HEK293 (cell line): ENCODE measurements around the gene ACADSB.

Experiments
- AEBP2 ChIP-seq: fragments of 450-650 bp; formaldehyde crosslinking; IDR thresholded peaks from 2 replicates; pipeline ENCODE4 v1.5.1; 2016; ENCODE audit warnings: missing biosample characterization, missing genetic modification characterization, borderline replicate concordance
- BCL6B ChIP-seq: fragments of 450-650 bp; formaldehyde crosslinking; IDR thresholded peaks from 2 replicates; pipeline ENCODE4 v1.5.1; 2017; ENCODE audit warnings: missing biosample characterization, missing genetic modification characterization
- ELK4 ChIP-seq: IDR thresholded peaks from 2 replicates; pipeline ENCODE4 v1.6.1; 2011; ENCODE audit warnings: mild to moderate bottlenecking, low read depth, low read length, borderline replicate concordance
- KLF16 ChIP-seq: fragments of 450-650 bp; formaldehyde crosslinking; IDR thresholded peaks from 2 replicates; pipeline ENCODE4 v1.5.1; 2017; ENCODE audit warnings: missing biosample characterization, missing genetic modification characterization
- KLF9 ChIP-seq: fragments of 450-650 bp; formaldehyde crosslinking; IDR thresholded peaks from 2 replicates; pipeline ENCODE4 v1.5.1; 2016; ENCODE audit warnings: missing biosample characterization, missing genetic modification characterization, low read depth
- MZF1 ChIP-seq: fragments of 450-650 bp; formaldehyde crosslinking; IDR thresholded peaks from 2 replicates; pipeline ENCODE4 v1.5.1; 2017; ENCODE audit warnings: missing biosample characterization, missing genetic modification characterization, borderline replicate concordance
- PRDM1 ChIP-seq: fragments of 450-650 bp; formaldehyde crosslinking; IDR thresholded peaks from 2 replicates; pipeline ENCODE4; 2016; ENCODE audit warnings: missing biosample characterization, missing genetic modification characterization
- SCRT1 ChIP-seq: fragments of 450-650 bp; formaldehyde crosslinking; IDR thresholded peaks from 2 replicates; pipeline ENCODE4 v1.5.1; 2016; ENCODE audit warnings: missing biosample characterization, missing genetic modification characterization, borderline replicate concordance
- TSHZ1 ChIP-seq: fragments of 450-650 bp; formaldehyde crosslinking; IDR thresholded peaks from 2 replicates; pipeline ENCODE4 v1.5.1; 2016; ENCODE audit warnings: missing biosample characterization, missing genetic modification characterization, borderline replicate concordance
- ZBTB1 ChIP-seq: fragments of 450-650 bp; formaldehyde crosslinking; IDR thresholded peaks from 2 replicates; pipeline ENCODE4 v1.5.1; 2016; ENCODE audit warnings: missing biosample characterization, missing genetic modification characterization
- ZFP37 ChIP-seq: fragments of 450-650 bp; formaldehyde crosslinking; IDR thresholded peaks from 2 replicates; pipeline ENCODE4 v1.5.1; 2016; ENCODE audit warnings: missing biosample characterization, missing genetic modification characterization
- ZIC2 ChIP-seq: fragments of 450-650 bp; formaldehyde crosslinking; IDR thresholded peaks from 2 replicates; pipeline ENCODE4 v1.5.1; 2016; ENCODE audit warnings: missing biosample characterization, missing genetic modification characterization
- ZNF114 ChIP-seq: fragments of 450-650 bp; formaldehyde crosslinking; IDR thresholded peaks from 2 replicates; pipeline ENCODE4 v1.5.0; 2017; ENCODE audit warnings: missing biosample characterization, missing genetic modification characterization
- ZNF121 ChIP-seq: fragments of 450-650 bp; formaldehyde crosslinking; IDR thresholded peaks from 2 replicates; pipeline ENCODE4 v1.5.1; 2016; ENCODE audit warnings: missing biosample characterization, missing genetic modification characterization
- ZNF138 ChIP-seq: fragments of 450-650 bp; formaldehyde crosslinking; IDR thresholded peaks from 2 replicates; pipeline ENCODE4 v1.5.1; 2016; ENCODE audit warnings: missing biosample characterization, missing genetic modification characterization, borderline replicate concordance
- ZNF146 ChIP-seq: fragments of 450-650 bp; formaldehyde crosslinking; IDR thresholded peaks from 2 replicates; pipeline ENCODE4 v1.5.1; 2016; ENCODE audit warnings: missing biosample characterization, missing genetic modification characterization
- ZNF148 ChIP-seq: fragments of 450-650 bp; formaldehyde crosslinking; IDR thresholded peaks from 2 replicates; pipeline ENCODE4 v1.5.0; 2017; ENCODE audit warnings: missing biosample characterization, missing genetic modification characterization, borderline replicate concordance
- ZNF175 ChIP-seq: fragments of 450-650 bp; formaldehyde crosslinking; IDR thresholded peaks from 2 replicates; pipeline ENCODE4 v1.5.1; 2016; ENCODE audit warnings: missing biosample characterization, missing genetic modification characterization
- ZNF19 ChIP-seq: fragments of 450-650 bp; formaldehyde crosslinking; IDR thresholded peaks from 2 replicates; pipeline ENCODE4; 2016; ENCODE audit warnings: missing biosample characterization, missing genetic modification characterization, low read depth
- ZNF2 ChIP-seq: fragments of 450-650 bp; formaldehyde crosslinking; IDR thresholded peaks from 2 replicates; pipeline ENCODE4 v1.5.1; 2016; ENCODE audit warnings: missing biosample characterization, missing genetic modification characterization
- ZNF214 ChIP-seq: fragments of 450-650 bp; formaldehyde crosslinking; IDR thresholded peaks from 2 replicates; pipeline ENCODE4 v1.5.1; 2017; ENCODE audit warnings: missing biosample characterization, mild to moderate bottlenecking, missing genetic modification characterization, borderline replicate concordance
- ZNF366 ChIP-seq: fragments of 450-650 bp; formaldehyde crosslinking; conservative IDR thresholded peaks from 2 replicates; pipeline ENCODE4 v1.5.1; 2016; ENCODE audit warnings: missing biosample characterization, missing genetic modification characterization
- ZNF514 ChIP-seq: fragments of 450-650 bp; formaldehyde crosslinking; IDR thresholded peaks from 2 replicates; pipeline ENCODE4 v1.5.1; 2016; ENCODE audit warnings: missing biosample characterization, missing genetic modification characterization
- ZNF558 ChIP-seq: fragments of 450-650 bp; formaldehyde crosslinking; IDR thresholded peaks from 2 replicates; pipeline ENCODE4 v1.5.1; 2016; ENCODE audit warnings: missing biosample characterization, missing genetic modification characterization
- ZNF621 ChIP-seq: fragments of 450-650 bp; formaldehyde crosslinking; IDR thresholded peaks from 2 replicates; pipeline ENCODE4 v1.5.1; 2017; ENCODE audit warnings: missing biosample characterization, missing genetic modification characterization
- ZNF645 ChIP-seq: fragments of 450-650 bp; formaldehyde crosslinking; IDR thresholded peaks from 2 replicates; pipeline ENCODE4; 2016; ENCODE audit warnings: missing biosample characterization, missing genetic modification characterization
- ZNF677 ChIP-seq: fragments of 450-650 bp; IDR thresholded peaks from 2 replicates; pipeline ENCODE4 v1.5.0; 2018; ENCODE audit warnings: missing biosample characterization, mild to moderate bottlenecking, missing genetic modification characterization, moderate library complexity
- ZNF785 ChIP-seq: fragments of 450-650 bp; formaldehyde crosslinking; IDR thresholded peaks from 2 replicates; pipeline ENCODE4 v1.5.1; 2016; ENCODE audit warnings: missing biosample characterization, missing genetic modification characterization
- ZNF843 ChIP-seq: fragments of 450-650 bp; formaldehyde crosslinking; IDR thresholded peaks from 2 replicates; pipeline ENCODE4 v1.5.1; 2016; ENCODE audit warnings: missing biosample characterization, missing genetic modification characterization

ACADSB gene

GRCh38 chr10:122980209-122981065 lies 28.4 kb upstream of the ACADSB start, which contains the start of gene PSTK (continued):
- TF ChIP-seq ZNF148 (no peak), ZNF677 (0 out of 2 replicates have a peak, but pooled peaks have one; percentile 28), BCL6B (tag by site-specific recombination) (no peak), ZNF558 (no peak), ZNF785 (tag by site-specific recombination) (no peak), KLF9 (tag by site-specific recombination) (peak; percentile 70), ZNF2 (tag by site-specific recombination) (peak; percentile 84), TSHZ1 (peak; percentile 32; the same call in 1 of the 2 replicates), ZNF19 (no peak), ZIC2 (tag by site-specific recombination) (peak; percentile 49; the same call in 1 of the 2 replicates), ZNF843 (tag by site-specific recombination) (peak; percentile 64; the same call in 1 of the 2 replicates), ELK4 (no peak), PRDM1 (tag by site-specific recombination) (no peak), ZNF514 (tag by site-specific recombination) (no peak), AEBP2 (tag by site-specific recombination) (no peak), ZBTB1 (tag by site-specific recombination) (no peak), ZNF645 (tag by site-specific recombination) (no peak), ZFP37 (peak; percentile 97), ZNF114 (no peak), ZNF138 (tag by site-specific recombination) (no peak), ZNF121 (tag by site-specific recombination) (no peak), SCRT1 (tag by site-specific recombination) (no peak), ZNF621 (no peak), ZNF366 (tag by site-specific recombination) (0 out of 2 replicates have a peak, but pooled peaks have one; percentile 22), MZF1 (tag by site-specific recombination) (no peak), KLF16 (tag by site-specific recombination) (peak; percentile 85), ZNF146 (no peak; the same call in 1 of the 2 replicates), ZNF214 (no peak), ZNF175 (tag by site-specific recombination) (no peak)
